OCI-LY1 (cell line): Measurements from ENCODE around the gene ANLN.

Source experiments
- EZH2 ChIP-seq: fragments of 200-600 bp; sonication (generic), shearing (Covaris generic); IDR thresholded peaks from 2 replicates; pipeline ENCODE4 v1.8.0; 2017; ENCODE audit warnings: borderline replicate concordance, mixed run types, mild to moderate bottlenecking, antibody characterized with exemption, low read length, moderate library complexity, mixed read lengths
- TF ChIP-seq, protein P1 (sequence below): fragments of 200-600 bp; sonication (generic), shearing (Covaris generic); IDR thresholded peaks from 2 replicates; pipeline ENCODE4 v1.5.1; 2017; ENCODE audit warnings: mild to moderate bottlenecking, antibody characterized with exemption, low read length, moderate library complexity, mixed read lengths

DNA sequence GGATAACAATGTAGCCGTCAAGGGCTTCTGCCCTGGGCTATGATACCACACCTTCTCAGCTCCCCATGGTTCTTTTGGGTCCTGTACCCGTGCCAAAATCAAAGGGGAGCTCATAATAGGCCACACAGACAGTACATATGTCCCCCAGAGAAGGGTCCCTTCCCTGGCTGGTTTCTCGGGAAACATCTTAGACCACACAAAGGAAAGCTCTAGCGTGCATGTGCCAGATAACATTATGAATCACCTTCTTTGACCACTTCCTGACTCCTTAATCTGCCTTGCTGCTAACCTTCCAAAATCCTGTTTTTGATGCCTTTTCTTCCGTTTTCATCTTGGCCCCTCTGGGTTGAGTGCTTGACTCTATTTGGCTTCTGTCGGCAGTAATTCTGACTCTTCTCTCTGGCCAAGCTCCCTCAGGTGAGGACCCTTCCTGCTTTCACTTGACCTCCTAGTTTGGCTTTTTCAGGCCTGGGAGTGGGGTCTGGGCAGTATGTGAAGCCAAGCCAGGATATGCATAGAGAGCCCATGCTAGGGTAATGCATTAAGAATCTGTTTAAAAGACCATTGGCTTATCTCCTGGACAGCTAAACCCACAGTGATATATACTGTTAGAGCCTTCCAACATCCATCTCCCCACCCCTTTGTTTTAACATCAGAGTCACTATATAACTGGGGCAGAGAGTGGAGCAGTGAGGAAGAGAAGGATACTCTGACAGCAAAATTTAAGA is 84.8 kb downstream of the ANLN start:
- TF ChIP-seq, protein P1, sequence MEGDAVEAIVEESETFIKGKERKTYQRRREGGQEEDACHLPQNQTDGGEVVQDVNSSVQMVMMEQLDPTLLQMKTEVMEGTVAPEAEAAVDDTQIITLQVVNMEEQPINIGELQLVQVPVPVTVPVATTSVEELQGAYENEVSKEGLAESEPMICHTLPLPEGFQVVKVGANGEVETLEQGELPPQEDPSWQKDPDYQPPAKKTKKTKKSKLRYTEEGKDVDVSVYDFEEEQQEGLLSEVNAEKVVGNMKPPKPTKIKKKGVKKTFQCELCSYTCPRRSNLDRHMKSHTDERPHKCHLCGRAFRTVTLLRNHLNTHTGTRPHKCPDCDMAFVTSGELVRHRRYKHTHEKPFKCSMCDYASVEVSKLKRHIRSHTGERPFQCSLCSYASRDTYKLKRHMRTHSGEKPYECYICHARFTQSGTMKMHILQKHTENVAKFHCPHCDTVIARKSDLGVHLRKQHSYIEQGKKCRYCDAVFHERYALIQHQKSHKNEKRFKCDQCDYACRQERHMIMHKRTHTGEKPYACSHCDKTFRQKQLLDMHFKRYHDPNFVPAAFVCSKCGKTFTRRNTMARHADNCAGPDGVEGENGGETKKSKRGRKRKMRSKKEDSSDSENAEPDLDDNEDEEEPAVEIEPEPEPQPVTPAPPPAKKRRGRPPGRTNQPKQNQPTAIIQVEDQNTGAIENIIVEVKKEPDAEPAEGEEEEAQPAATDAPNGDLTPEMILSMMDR: no peak
- no peak for TF ChIP-seq EZH2
